ENCODE data around the gene FGD2. TPM values are rescaled to one million over a fixed set of nuclear protein-coding genes. Genes with fewer than 3 reads are reported as not detected.

The FGD2 gene
- total RNA-seq, 4 donors from 2014 or later = 13.1 to 46.4 (median 29.6) TPM

DNA sequence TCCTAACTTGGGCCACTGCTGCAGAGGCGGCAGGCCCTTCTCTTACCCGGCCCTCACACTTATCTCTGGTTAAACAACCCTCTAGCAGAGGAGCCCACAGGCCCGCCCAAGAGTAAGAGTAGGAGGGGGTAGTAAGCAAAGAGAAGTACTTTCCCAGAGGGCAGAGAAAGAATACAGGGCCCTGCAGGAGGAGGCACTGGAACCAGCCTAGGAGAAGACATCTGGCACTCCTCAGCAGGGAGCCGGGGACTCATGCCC lies 29.5 kb upstream of the FGD2 start:
- Histone ChIP-seq H3K27ac (no peak overlapping the region), H3K9me3 (no peaks in the 10 kb centered on the region)
- intact Hi-C loops (cut with DNase I; ENCODE audit: low total_unique reads) = no loop called here

DNA sequence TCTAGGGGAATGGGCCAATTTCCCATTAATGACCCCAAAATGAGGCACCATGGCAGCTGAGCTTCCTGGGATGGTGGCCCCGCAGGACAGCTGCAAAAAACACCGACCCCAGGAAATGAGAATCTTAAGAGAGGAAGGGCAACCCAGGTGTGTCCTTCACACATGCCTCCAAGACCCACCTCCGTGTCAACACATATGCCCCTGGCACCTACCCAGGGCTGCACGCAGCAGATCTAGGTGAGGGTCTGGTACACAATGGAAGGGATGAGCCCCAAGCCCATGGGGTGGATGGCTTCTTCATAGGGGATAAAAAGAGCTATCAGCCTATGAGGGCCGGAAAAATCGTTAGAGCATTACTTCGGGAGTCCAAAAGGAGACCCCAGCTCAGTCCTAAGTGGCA lies 28.9 kb upstream of the FGD2 start:
- H3K27me3 ChIP-seq = no peaks in the 10 kb centered on the region
- in situ Hi-C loops (cut with MboI; ENCODE audit: low pct_ligation_motif_present in 1 of 4, low pct_unique_long_range_greater_than_20kb in 1 of 4, low sequenced_read_pairs in 3 of 4) (no loop called here), intact Hi-C loops (cut with DNase I; ENCODE audit: low total_unique reads) (no loop called here)
- peaks cover 0 to 69% (median 33%) of the 10 kb centered on the region in 4 donors for H3K36me3 ChIP-seq
- H3K9me3 ChIP-seq = no peaks in the 10 kb centered on the region
- no peak for TF ChIP-seq POLR2AphosphoS5 (IDR thresholded peaks at IDR 0.05)
- no peak for TF ChIP-seq POLR2A (IDR thresholded peaks at IDR 0.05)
- no peak overlapping the region for H3K27ac ChIP-seq
- no peak overlapping the region for H3K4me3 ChIP-seq
- DNase-seq = no peak
- 94% methylated on average over 7 of the region's 7 CpGs; no CpG with 5 or more reads in 1 of the 2 donors for WGBS, 2 donors (ENCODE audit: low coverage in 1 of 2)
- H3K4me1 ChIP-seq = peaks cover 0 to 19% (median 5%) of the 10 kb centered on the region in 4 donors

More for the DNA sequence above, 29.5 kb upstream of the FGD2 start:
- in situ Hi-C loops (cut with MboI; ENCODE audit: low pct_ligation_motif_present in 1 of 4, low pct_unique_long_range_greater_than_20kb in 1 of 4, low sequenced_read_pairs in 3 of 4) = no loop called here
- TF ChIP-seq, protein P1, sequence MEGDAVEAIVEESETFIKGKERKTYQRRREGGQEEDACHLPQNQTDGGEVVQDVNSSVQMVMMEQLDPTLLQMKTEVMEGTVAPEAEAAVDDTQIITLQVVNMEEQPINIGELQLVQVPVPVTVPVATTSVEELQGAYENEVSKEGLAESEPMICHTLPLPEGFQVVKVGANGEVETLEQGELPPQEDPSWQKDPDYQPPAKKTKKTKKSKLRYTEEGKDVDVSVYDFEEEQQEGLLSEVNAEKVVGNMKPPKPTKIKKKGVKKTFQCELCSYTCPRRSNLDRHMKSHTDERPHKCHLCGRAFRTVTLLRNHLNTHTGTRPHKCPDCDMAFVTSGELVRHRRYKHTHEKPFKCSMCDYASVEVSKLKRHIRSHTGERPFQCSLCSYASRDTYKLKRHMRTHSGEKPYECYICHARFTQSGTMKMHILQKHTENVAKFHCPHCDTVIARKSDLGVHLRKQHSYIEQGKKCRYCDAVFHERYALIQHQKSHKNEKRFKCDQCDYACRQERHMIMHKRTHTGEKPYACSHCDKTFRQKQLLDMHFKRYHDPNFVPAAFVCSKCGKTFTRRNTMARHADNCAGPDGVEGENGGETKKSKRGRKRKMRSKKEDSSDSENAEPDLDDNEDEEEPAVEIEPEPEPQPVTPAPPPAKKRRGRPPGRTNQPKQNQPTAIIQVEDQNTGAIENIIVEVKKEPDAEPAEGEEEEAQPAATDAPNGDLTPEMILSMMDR (IDR thresholded peaks at IDR 0.05) = no peak
- TF ChIP-seq POLR2A (IDR thresholded peaks at IDR 0.05) (no peak), POLR2AphosphoS5 (IDR thresholded peaks at IDR 0.05) (no peak), EP300 (IDR thresholded peaks at IDR 0.05; ENCODE audit: low read depth) (no peak)
- H3K27me3 ChIP-seq = no peaks in the 10 kb centered on the region
- no peak for DNase-seq
- H3K36me3 ChIP-seq = peaks cover 0 to 75% (median 36%) of the 10 kb centered on the region in 4 donors
- H3K4me3 ChIP-seq = no peak overlapping the region
- WGBS, 2 donors (ENCODE audit: low coverage in 1 of 2) = 90% methylated on average over 4 of the region's 4 CpGs; no CpG with 5 or more reads in 1 of the 2 donors
- peaks cover 0 to 16% (median 4%) of the 10 kb centered on the region in 4 donors for H3K4me1 ChIP-seq

DNA sequence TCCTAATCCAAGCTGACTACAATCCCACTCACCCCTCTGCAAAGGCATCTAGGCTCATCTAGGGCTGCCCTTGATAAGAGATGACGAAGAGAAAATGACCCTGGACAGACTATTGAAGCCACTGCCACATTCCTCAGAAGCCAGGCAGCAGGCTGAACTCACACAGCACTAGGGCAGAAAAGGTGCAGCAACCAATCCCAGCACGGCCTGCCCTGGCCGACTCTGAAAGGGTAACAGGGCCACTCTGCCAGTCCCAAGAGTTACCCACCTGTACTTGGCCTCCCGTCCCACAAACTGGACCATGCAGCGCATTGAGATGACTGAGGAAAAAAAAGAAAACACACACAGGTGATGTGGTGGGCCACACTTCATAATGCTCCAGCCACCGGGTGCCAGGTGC lies 28.5 kb upstream of the FGD2 start:
- intact Hi-C loops (cut with DNase I; ENCODE audit: low total_unique reads) = no loop called here
- in situ Hi-C loops (cut with MboI; ENCODE audit: low pct_ligation_motif_present in 1 of 4, low pct_unique_long_range_greater_than_20kb in 1 of 4, low sequenced_read_pairs in 3 of 4) = no loop called here
- TF ChIP-seq POLR2AphosphoS5 (IDR thresholded peaks at IDR 0.05) (no peak), POLR2A (IDR thresholded peaks at IDR 0.05) (no peak), EP300 (IDR thresholded peaks at IDR 0.05; ENCODE audit: low read depth) (no peak)
- TF ChIP-seq, protein P1 (IDR thresholded peaks at IDR 0.05) = no peak
- Histone ChIP-seq H3K4me3 (no peak overlapping the region), H3K27me3 (no peaks in the 10 kb centered on the region), H3K27ac (no peak overlapping the region), H3K4me1 (peaks cover 0 to 20% (median 8%) of the 10 kb centered on the region in 4 donors), H3K36me3 (peaks cover 0 to 65% (median 32%) of the 10 kb centered on the region in 4 donors), H3K9me3 (no peaks in the 10 kb centered on the region)
- WGBS, 2 donors (ENCODE audit: low coverage in 1 of 2) = 89 to 100% methylated on average over 1 to 5 of the region's 6 CpGs
- no peak for DNase-seq

DNA sequence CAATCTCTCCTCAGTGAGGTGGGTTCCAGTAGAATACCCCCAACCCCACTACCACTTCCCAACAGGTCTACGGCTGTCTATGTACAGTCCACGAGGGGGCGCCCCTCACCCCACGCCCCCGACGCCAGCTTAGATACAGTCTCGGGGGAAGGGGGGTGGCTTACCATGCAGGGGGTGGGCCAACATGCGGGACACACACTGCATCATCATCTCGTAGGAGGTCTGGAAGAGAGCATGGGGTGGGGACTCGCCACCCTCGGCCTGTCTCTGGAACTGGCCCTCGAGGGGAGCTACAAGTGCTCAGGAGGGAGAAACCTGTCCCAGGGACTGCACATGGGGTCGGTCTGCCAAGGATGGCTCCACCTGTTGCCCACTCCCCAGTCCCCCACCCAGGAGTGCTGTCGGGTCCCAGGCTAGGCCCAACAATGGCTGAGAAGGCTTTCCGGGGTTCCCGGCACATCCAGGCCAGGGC lies 27.9 kb upstream of the FGD2 start:
- H3K9me3 ChIP-seq = no peaks in the 10 kb centered on the region
- in situ Hi-C loops (cut with MboI; ENCODE audit: low pct_ligation_motif_present in 1 of 4, low pct_unique_long_range_greater_than_20kb in 1 of 4, low sequenced_read_pairs in 3 of 4) = no loop called here
- H3K4me3 ChIP-seq = no peak overlapping the region
- no peak for DNase-seq
- intact Hi-C loops (cut with DNase I; ENCODE audit: low total_unique reads) = no loop called here
- 74% methylated on average over 14 of the region's 16 CpGs; no CpG with 5 or more reads in 1 of the 2 donors for WGBS, 2 donors (ENCODE audit: low coverage in 1 of 2)
- H3K27ac ChIP-seq = no peak overlapping the region
- peaks cover 0 to 25% (median 9%) of the 10 kb centered on the region in 4 donors for H3K4me1 ChIP-seq
- no peak for TF ChIP-seq EP300 (IDR thresholded peaks at IDR 0.05; ENCODE audit: low read depth)
- TF ChIP-seq POLR2AphosphoS5 (IDR thresholded peaks at IDR 0.05) = no peak
- TF ChIP-seq, protein P1 (IDR thresholded peaks at IDR 0.05) = peak in 3 of 5 experiments; percentile 17 to 32 (median 18)
- H3K27me3 ChIP-seq = no peaks in the 10 kb centered on the region
- peaks cover 0 to 59% (median 29%) of the 10 kb centered on the region in 4 donors for H3K36me3 ChIP-seq

Measured in transverse colon (tissue), 4 donors.